Measurements from ENCODE around the gene RAF1.

DNA sequence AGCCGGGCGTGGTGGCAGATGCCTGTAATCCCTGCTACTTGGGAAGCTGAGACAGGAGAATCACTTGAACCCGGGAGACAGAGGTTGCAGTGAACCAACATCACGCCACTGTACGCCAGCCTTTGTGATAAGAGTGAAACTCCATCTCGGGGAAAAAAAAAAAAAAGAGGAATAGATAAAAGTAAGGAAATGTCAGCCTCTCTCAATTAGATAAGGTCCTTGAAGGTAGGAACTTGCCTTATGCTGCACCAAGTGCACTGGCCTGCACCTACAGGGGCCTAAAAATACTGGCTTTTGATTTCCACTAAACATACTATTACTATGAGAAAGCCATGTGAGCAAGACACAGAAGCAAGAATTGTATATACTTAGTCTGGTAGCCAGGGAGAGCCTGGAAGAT lies 7.1 kb downstream of the RAF1 start:
- TF ChIP-seq, protein P1, sequence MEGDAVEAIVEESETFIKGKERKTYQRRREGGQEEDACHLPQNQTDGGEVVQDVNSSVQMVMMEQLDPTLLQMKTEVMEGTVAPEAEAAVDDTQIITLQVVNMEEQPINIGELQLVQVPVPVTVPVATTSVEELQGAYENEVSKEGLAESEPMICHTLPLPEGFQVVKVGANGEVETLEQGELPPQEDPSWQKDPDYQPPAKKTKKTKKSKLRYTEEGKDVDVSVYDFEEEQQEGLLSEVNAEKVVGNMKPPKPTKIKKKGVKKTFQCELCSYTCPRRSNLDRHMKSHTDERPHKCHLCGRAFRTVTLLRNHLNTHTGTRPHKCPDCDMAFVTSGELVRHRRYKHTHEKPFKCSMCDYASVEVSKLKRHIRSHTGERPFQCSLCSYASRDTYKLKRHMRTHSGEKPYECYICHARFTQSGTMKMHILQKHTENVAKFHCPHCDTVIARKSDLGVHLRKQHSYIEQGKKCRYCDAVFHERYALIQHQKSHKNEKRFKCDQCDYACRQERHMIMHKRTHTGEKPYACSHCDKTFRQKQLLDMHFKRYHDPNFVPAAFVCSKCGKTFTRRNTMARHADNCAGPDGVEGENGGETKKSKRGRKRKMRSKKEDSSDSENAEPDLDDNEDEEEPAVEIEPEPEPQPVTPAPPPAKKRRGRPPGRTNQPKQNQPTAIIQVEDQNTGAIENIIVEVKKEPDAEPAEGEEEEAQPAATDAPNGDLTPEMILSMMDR (IDR thresholded peaks at IDR 0.05), result no peak
- TF ChIP-seq POLR2AphosphoS5 (IDR thresholded peaks at IDR 0.05), result no peak

Data from prostate gland (tissue), 2 donors.